ENCODE measurements around the gene LTN1. TPM values are rescaled to one million over a fixed set of nuclear protein-coding genes. Genes with fewer than 3 reads are reported as not detected.
A peak's percentile ranks its signal among the peaks of the same experiment; 100 is the strongest.
"Not testable (repeated sequence)": the region's sequence is repeated elsewhere in the genome, so short reads cannot be mapped to it uniquely, and the experiment has no call there.

Gene LTN1, protein sequence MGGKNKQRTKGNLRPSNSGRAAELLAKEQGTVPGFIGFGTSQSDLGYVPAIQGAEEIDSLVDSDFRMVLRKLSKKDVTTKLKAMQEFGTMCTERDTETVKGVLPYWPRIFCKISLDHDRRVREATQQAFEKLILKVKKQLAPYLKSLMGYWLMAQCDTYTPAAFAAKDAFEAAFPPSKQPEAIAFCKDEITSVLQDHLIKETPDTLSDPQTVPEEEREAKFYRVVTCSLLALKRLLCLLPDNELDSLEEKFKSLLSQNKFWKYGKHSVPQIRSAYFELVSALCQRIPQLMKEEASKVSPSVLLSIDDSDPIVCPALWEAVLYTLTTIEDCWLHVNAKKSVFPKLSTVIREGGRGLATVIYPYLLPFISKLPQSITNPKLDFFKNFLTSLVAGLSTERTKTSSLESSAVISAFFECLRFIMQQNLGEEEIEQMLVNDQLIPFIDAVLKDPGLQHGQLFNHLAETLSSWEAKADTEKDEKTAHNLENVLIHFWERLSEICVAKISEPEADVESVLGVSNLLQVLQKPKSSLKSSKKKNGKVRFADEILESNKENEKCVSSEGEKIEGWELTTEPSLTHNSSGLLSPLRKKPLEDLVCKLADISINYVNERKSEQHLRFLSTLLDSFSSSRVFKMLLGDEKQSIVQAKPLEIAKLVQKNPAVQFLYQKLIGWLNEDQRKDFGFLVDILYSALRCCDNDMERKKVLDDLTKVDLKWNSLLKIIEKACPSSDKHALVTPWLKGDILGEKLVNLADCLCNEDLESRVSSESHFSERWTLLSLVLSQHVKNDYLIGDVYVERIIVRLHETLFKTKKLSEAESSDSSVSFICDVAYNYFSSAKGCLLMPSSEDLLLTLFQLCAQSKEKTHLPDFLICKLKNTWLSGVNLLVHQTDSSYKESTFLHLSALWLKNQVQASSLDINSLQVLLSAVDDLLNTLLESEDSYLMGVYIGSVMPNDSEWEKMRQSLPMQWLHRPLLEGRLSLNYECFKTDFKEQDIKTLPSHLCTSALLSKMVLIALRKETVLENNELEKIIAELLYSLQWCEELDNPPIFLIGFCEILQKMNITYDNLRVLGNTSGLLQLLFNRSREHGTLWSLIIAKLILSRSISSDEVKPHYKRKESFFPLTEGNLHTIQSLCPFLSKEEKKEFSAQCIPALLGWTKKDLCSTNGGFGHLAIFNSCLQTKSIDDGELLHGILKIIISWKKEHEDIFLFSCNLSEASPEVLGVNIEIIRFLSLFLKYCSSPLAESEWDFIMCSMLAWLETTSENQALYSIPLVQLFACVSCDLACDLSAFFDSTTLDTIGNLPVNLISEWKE (N-terminal part only)
- polyA plus RNA-seq, result 1 to 10 TPM; 5.1 to 5.4 (median 5.4) TPM

DNA sequence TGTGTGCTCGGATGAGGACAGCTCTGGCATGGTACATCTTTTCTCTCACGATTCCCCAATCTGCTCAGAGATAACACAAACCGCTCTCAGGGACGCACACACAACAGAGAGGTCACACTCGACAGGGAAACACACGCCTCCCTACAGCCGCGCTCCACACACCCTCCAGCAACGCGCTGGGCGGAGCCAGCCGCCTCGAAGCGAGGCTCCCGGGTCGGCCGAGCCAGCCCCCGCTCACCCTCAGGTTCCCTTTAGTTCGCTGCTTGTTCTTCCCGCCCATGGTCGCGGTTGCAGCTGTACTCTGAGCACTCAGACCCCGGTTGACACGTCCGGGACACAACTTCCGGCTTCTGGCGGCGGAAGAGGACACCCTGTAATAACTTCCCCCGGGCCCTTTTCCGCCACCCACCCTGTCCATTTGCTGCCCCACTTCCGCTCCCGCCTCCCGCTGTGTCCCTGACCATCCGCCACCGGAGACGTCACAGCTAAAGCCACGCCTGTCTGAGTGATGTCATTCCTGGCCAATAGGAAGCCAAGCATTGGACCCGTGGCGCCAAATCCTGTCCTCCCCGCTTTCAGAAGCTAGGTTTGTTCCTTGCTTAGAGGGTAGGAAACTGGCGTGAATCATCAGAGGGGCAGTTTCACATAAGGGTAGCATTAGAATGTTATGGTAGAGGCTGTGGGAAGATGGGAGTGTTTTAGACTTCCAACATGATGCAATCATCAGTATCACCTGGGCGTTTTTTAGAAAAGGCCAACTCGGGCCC, at the start of gene LTN1:
LTN1 (minus strand) TSS at position 352 of the 767 bp plus-strand sequence; CDS start at position 280, 72 bp downstream.
- H3K27ac ChIP-seq (ENCODE audit: low read depth, low read length), result no peak within 1 kb of the TSS
- 0 to 1% (median 1%) methylated on average over 43 of the region's 43 CpGs for WGBS, 3 donors

DNA sequence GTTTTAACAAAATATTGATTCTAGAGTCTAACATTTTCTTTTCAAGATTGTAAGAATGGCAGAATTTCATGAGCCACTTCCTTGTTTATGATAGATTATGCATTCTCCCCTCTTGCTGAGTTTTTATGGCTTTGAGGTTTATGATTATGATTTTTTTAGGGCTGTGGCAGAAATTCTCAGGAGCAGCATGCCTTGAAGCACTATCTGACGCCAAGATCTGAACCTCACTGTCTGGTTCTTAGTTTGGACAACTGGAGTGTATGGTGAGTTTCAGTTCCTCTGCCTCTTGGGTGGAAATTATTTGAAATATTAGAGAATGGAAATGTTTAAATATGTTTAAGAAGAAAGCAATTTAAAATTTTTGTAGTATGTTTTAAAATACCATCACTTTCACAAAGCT, 42.0 kb upstream of the LTN1 start:
- H3K27ac ChIP-seq (ENCODE audit: low read depth, low read length), result no peak overlapping the region
- 94 to 97% (median 95%) methylated on average over 1 of the region's 1 CpG for WGBS, 3 donors

DNA sequence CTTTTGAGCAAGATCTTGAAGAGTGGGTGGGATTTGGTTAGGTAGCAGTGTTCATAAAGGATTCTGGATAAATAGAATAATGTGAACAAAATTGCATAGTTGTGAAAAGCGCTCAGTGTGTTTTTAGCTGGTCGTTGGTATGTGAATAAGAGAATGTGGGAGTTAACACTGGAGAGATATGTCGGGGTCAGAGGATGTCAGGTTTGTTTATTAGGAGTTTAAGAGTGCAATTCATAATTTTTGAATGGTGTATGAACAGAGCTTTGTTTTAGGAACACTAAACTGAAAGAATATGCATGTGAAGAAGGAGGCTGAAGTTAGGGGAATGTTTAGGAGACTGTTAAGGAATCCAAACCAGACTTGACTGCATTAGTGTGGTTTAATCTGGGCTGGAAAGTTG, 41.2 kb upstream of the LTN1 start:
- WGBS, 3 donors, result 72 to 84% (median 78%) methylated on average over 3 of the region's 3 CpGs
- H3K27ac ChIP-seq (ENCODE audit: low read depth, low read length), result no peak overlapping the region

DNA sequence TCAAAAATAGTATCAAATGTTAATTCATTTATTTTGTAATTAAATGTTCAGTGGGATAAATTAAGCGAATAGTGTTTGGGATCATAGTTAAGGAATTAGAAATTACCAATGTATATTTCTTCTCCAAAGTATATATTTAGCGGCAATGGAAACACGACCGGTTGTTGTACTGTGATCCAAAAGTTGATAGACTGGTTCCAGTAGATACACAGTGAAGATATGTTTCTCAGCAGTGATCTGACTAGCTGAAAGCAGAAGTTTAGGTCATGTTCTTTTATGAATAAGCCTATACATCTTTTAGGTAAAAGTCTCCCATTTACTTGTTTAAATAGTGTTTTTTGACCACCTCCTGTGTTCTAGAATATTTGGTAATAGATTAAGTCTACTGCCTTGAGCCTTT, 40.6 kb upstream of the LTN1 start:
- no peak overlapping the region for H3K27ac ChIP-seq (ENCODE audit: low read depth, low read length)
- 51 to 86% (median 68%) methylated on average over 4 of the region's 4 CpGs for WGBS, 3 donors

DNA sequence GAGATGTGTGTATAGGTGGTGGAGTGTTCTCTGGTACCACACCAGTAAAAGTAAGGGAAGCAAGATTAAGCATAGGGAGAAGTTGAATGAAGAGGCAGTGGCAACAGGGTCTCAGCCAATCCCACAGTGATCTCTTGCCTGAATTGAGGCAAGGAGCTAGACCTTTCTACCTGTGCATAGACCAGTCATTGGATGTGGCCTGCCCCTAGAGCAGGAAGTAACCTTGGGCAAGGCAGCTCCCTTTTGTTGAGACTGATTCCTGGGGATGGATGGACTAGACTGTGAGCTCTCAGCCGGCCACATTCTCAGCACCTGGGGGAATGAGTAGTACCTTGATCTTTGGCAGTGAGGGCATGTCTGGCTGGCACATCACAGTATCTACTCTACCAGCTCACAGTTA, 38.2 kb upstream of the LTN1 start:
- WGBS, 3 donors, result 81 to 95% (median 84%) methylated on average over 1 of the region's 1 CpG
- H3K27ac ChIP-seq (ENCODE audit: low read depth, low read length), result no peak overlapping the region

DNA sequence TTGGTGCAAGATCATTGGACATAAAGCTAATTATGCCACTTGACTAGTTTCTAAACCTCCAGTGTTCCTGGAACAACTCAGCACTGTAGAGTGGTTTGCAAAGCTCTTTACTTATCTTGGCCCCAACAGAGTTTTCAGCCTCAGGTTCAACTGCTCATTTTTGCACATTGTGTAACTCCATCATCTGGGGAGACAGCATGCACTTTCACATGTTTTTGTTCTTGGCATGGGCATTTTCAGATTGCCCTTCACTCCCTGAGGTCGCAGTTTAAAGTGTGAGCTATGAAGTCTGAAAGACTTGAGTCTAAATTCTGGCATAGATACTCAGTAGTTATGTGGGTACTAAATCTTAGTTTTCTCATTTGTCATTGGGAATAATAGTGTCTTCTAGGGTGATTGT, 36.8 kb upstream of the LTN1 start:
- 79 to 87% (median 85%) methylated on average over 1 of the region's 1 CpG for WGBS, 3 donors
- H3K27ac ChIP-seq (ENCODE audit: low read depth, low read length), result no peak overlapping the region

DNA sequence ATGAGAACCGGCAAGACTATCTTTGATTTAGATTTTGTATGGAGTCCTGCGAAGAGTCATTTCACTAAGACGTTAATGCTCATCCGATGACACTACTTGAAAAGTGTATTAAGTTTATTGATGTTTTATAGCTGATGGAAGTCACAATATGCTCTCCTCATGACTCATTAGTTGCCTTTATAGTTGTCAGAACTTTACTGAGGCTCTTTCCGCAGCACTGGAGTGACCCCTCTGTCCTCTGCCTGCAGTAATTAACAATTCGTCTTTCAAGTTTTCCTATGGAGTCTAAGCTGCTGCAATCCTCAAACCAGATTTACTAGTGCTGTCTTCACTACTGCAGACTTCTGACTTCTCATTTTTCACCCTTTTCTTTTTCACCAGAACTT, 32.6 kb upstream of the LTN1 start:
- WGBS, 3 donors, result 1 to 4% (median 4%) methylated on average over 6 of the region's 6 CpGs
- H3K27ac ChIP-seq (ENCODE audit: low read depth, low read length), result no peak overlapping the region

DNA sequence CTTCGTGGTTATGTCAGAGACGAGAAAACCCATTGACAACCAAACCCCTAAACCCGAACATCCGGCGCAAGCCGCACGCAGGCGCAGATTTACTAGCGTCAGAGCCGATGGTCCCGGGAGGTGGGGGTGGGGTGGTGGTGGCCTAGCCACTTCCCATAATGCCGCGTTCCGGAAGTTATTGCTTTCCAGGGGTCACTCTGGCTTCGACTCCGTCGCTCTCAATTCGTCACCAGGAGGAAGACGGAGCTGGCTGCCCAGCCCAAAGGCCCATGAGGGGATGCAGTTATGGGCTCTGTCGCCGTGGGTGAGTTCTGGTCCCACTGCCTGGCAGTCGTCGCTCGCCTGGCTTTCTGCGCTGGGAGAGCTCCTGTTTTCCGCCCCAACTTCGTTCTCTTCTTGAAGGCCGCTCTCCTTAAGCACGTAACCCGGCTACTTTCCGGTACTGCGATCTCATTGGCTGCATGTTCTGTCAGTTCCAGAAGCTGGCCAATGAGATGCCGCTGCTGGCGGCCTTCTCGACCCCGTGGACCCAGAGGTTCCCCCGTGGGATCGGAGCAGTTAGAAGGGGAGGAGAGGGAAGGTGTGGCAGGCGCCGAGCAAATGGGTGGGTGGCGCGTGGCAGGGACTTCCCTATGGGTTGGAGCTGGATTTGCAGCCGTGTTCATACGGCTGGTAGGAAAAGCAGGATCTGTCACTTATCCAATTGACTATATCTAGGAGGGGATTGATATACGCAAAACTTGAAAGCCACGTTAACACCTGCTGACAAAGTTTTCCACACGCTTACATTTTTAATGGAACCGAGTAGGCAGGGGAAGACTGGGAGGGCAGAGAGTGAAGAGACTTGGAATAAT, 32.0 kb upstream of the LTN1 start, which contains the start of gene USP16:
USP16 (plus strand) TSS at position 195 of the 854 bp plus-strand sequence. CDS start 3,246 bp downstream, outside the sequence.
- WGBS, 3 donors, result 0% methylated on average over 48 of the region's 48 CpGs
- peak within 1 kb of the TSS; percentile 96 for H3K27ac ChIP-seq (ENCODE audit: low read depth, low read length)

DNA sequence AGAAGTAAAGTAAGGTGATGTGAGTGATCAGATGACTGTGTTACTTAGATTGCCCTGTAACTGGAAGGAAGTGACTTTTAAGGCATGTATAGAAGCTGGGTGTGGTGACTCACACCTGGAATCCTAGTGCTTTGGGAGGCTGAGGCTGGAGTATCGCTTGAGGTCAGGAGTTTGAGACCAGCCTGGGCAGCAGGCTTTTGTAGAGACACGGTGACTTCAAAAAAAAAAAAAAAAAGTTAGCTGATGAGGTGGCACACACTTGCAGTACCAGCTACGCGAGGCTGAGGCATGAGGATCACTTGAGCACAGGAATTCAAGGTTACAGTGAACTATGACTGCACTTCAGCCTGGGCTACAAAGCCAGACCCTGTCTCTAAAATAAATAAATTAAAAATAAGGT, 29.5 kb upstream of the LTN1 start:
- WGBS, 3 donors, result 71 to 90% (median 86%) methylated on average over 4 of the region's 4 CpGs
- no peak overlapping the region for H3K27ac ChIP-seq (ENCODE audit: low read depth, low read length)

DNA sequence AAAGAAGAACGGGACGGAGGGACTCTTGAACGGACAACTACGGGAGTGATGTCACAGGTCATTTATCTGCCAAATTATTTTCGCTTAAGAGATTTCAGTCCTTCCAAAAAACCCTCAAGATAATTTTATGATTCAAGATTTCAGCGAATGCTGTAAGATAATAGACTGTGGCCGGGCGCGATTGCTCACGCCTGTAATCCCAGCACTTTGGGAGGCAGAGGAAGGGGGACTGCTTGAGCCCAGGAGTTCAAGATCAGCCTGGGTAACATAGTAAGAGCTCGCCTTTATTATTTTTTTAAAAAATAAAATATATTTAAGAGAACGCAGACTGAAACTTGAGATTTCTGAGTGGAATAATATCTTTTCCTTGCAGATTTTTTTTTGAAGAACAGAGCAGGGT, 25.9 kb upstream of the LTN1 start:
- no peak overlapping the region for H3K27ac ChIP-seq (ENCODE audit: low read depth, low read length)
- WGBS, 3 donors, result 5 to 16% (median 11%) methylated on average over 12 of the region's 12 CpGs

DNA sequence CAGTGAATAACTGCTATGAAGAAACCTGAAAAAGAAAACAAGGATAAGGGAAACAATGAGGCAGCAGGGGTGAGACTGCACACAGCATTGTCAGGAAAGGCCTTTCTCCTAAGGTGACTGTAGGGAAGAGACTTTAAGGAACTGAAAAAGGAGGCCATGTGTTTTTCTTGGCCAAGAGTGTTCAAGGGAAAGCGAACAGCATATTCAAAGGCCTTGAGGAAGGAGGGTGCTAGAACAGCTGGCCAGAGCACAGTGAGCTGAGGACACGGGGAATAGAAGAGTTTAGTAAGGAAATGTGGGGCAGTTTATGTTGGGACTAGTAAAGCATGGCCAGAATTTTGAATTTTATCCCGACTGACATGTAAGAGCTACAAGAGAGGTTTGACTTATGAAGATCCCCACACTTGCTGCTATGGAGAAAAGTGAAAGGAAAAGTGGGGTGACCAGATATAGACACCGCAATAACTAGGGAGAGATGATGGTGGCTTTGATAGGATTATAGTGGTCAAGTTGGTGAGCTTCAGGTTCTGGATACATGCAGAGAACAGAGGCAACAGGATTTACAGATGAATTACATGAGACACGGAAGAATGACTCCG, 25.1 kb upstream of the LTN1 start:
- H3K27ac ChIP-seq (ENCODE audit: low read depth, low read length), result no peak overlapping the region
- 68 to 79% (median 72%) methylated on average over 6 of the region's 6 CpGs for WGBS, 3 donors

DNA sequence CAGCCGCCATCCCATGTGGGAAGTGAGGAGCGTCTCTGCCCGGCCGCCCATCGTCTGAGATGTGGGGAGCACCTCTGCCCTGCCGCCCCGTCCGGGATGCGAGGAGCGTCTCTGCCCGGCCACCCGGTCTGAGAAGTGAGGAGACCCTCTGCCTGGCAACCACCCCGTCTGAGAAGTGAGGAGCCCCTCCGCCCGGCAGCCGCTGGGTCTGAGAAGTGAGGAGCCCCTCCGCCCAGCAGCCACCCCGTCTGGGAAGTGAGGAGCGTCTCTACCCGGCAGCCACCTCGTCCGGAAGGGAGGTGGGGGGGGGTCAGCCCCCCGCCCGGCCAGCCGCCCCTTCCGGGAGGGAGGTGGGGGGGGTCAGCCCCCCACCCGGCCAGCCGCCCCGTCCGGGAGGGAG, 18.6 kb upstream of the LTN1 start:
- H3K27ac ChIP-seq (ENCODE audit: low read depth, low read length), result not testable (repeated sequence)
- 92 to 98% (median 94%) methylated on average over 16 to 23 of the region's 30 CpGs for WGBS, 3 donors

DNA sequence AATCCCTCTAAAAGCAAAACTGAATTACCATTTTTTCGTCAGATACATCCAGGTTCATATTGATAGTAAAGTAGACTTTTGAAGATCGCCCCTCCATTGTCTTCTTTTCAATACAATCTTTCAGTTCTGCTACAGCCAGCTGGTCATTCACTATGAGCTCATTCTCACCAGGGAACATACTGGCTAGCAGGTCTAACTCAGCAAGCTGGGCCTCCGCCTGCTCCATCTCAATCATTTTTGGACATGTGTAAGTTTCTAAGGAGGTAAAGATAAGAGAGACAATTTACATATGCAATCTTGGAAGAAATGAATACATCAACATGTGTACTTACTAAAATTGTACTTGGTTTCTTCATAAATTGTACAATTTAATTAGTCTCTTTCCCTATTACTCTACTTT, 15.7 kb upstream of the LTN1 start:
- no peak overlapping the region for H3K27ac ChIP-seq (ENCODE audit: low read depth, low read length)
- 92 to 95% (median 94%) methylated on average over 3 of the region's 3 CpGs for WGBS, 3 donors

DNA sequence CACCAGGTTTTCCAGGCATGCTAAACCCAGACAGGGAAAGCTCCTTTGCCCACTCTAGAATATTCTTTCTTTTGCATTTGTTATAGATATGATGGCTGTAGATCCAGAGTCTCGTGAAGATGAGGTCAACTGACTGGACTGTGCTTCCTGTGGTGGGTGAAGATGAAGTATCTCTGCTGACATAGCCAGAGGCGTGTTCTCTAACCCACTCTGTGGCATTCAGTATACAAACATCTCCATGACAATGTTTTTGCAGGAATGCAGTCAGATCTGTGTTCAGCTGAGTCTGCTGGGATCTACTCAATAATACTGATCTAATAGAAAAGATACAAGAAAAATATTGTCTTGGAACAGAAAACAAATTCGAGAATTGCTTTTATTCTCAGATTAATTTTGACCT, 15.1 kb upstream of the LTN1 start:
- no peak overlapping the region for H3K27ac ChIP-seq (ENCODE audit: low read depth, low read length)
- WGBS, 3 donors, result 75 to 91% (median 82%) methylated on average over 3 of the region's 3 CpGs

DNA sequence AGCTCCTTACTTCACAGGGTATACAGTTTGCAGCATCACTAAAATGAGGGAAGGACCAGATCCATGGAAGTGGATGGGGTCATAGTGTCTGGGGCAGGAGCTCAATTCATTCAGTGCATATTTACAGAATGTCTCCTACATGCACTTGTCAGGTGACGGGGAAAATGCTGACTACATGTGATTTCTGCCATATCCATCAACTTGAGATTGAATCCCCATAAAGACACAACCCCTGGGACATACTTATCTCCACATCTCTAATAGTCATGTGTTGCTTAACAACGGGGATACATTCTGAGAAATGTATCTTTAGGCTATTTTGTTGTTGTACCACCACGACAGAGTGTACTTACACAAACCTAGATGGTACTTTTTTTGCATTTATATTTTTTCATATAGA, 14.5 kb upstream of the LTN1 start:
- WGBS, 3 donors, result 88 to 95% (median 94%) methylated on average over 3 of the region's 3 CpGs
- H3K27ac ChIP-seq (ENCODE audit: low read depth, low read length), result no peak overlapping the region

DNA sequence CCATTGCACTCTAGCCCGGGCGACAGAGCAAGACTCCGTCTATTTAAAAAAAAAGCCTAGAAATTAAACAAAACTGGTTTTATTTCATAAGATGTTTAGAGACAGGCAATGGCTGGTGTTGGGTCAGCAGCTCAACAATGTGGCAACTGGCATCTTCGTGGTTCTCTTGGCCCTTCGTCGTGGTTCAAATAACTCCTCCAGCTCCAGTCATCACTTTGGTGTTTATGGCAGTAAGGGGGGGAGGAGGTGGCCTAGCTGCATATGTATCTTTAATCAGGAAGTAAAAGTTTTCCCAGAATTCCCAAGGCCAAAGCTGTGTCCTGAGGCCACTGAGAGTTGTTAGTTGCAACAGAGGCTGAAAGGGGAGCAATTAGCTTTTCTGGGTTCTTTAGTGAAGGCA, 13.0 kb upstream of the LTN1 start:
- no peak overlapping the region for H3K27ac ChIP-seq (ENCODE audit: low read depth, low read length)
- WGBS, 3 donors, result 92 to 96% (median 92%) methylated on average over 6 of the region's 6 CpGs
